Uterus (tissue), 2 donors: ENCODE data around the gene CD86.

Experiments used
- POLR2A ChIP-seq, 2 donors: fragments of 450-650 bp; IDR thresholded peaks; one replicate each; pipeline ENCODE4 v1.6.1; 2016; ENCODE audit warnings: antibody characterized with exemption in 2 of 2, mild to moderate bottlenecking in 1 of 2, moderate library complexity in 1 of 2
- TF ChIP-seq, protein P1 (sequence below), 4 experiments: fragments of 200-600 bp in 2 of 4; fragments of 450-650 bp in 2 of 4; sonication (generic) in 2 of 4; IDR thresholded peaks; one replicate each; pipeline ENCODE4 v1.5.1; 2016 to 2019; ENCODE audit warnings: antibody characterized with exemption in 4 of 4, mild to moderate bottlenecking in 2 of 4, moderate library complexity in 1 of 4

DNA sequence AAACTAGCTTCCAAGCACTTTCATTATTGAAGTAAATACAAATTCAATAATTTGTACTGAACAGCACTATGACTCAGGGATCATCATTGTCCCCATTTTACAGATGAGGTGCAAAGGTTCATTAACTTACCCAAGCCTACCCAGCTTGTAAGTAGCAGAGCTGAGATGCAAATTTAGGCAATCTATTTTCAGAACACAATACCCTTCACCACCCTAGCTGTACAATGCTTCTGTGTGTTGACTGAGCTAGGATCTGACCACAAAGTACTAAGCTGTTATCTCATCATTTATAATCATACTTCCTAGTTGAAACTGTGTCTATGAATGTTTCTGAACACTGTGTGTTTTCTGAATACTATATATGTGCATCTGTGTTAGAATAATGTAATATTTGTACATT is 29.9 kb upstream of the CD86 start:
- TF ChIP-seq, protein P1, sequence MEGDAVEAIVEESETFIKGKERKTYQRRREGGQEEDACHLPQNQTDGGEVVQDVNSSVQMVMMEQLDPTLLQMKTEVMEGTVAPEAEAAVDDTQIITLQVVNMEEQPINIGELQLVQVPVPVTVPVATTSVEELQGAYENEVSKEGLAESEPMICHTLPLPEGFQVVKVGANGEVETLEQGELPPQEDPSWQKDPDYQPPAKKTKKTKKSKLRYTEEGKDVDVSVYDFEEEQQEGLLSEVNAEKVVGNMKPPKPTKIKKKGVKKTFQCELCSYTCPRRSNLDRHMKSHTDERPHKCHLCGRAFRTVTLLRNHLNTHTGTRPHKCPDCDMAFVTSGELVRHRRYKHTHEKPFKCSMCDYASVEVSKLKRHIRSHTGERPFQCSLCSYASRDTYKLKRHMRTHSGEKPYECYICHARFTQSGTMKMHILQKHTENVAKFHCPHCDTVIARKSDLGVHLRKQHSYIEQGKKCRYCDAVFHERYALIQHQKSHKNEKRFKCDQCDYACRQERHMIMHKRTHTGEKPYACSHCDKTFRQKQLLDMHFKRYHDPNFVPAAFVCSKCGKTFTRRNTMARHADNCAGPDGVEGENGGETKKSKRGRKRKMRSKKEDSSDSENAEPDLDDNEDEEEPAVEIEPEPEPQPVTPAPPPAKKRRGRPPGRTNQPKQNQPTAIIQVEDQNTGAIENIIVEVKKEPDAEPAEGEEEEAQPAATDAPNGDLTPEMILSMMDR (IDR thresholded peaks at IDR 0.05): no peak
- no peak for TF ChIP-seq POLR2A (IDR thresholded peaks at IDR 0.05)
